Small intestine (tissue), 7 donors: Measurements from ENCODE around the gene IFITM1. TPM values are rescaled to one million over a fixed set of nuclear protein-coding genes. Genes with fewer than 3 reads are reported as not detected.
"Not testable (repeated sequence)": the region's sequence is repeated elsewhere in the genome, so short reads cannot be mapped to it uniquely, and the experiment has no call there.

Source experiments
- DNase-seq, 2 donors: peaks; one replicate each; pipeline versions ENCODE4 v3.0.0 to v3.0.0-alpha.2; 2013
- FAIRE-seq: peaks from 2 replicates; lab custom pipeline; 2012; peaks lifted over from hg19 to GRCh38; lab: Jason Lieb, UNC
- H3K27ac ChIP-seq, 3 donors: one replicate each; pipeline ENCODE4 v1.5.1; 2013; ENCODE audit warnings: low read length in 2 of 3, mild to moderate bottlenecking in 2 of 3, control low read depth in 1 of 3, inconsistent platforms in 1 of 3, low read depth in 1 of 3, moderate library complexity in 1 of 3
- H3K27me3 ChIP-seq, 3 donors: one replicate each; pipeline ENCODE4 v1.6.1; 2013; ENCODE audit warnings: low read length in 3 of 3, inconsistent platforms in 1 of 3; ENCODE audit not compliant: control insufficient read depth in 3 of 3, insufficient read depth in 3 of 3
- H3K36me3 ChIP-seq, 3 donors: one replicate each; pipeline ENCODE4 v1.6.1; 2013; ENCODE audit warnings: low read length in 3 of 3, inconsistent platforms in 1 of 3, low read depth in 1 of 3, mild to moderate bottlenecking in 1 of 3, moderate library complexity in 1 of 3; ENCODE audit not compliant: control insufficient read depth in 3 of 3, insufficient read depth in 2 of 3
- H3K4me1 ChIP-seq, 3 donors: one replicate each; pipeline ENCODE4 v1.6.1; 2013; ENCODE audit warnings: low read length in 2 of 3, inconsistent platforms in 1 of 3, low read depth in 1 of 3, mild to moderate bottlenecking in 1 of 3, moderate library complexity in 1 of 3; ENCODE audit not compliant: control insufficient read depth in 3 of 3, insufficient read depth in 2 of 3
- H3K4me3 ChIP-seq, 3 donors: one replicate each; pipeline ENCODE4 v1.5.1; 2013; ENCODE audit warnings: low read length in 3 of 3, control low read depth in 1 of 3, inconsistent platforms in 1 of 3, low read depth in 1 of 3, mild to moderate bottlenecking in 1 of 3, moderate library complexity in 1 of 3
- H3K9me3 ChIP-seq, 2 donors: one replicate each; pipeline ENCODE4 v1.6.1; 2013; ENCODE audit warnings: low read depth in 1 of 2, low read length in 1 of 2; ENCODE audit not compliant: control insufficient read depth in 2 of 2, insufficient read depth in 1 of 2
- WGBS, 3 donors: extraction: QIAGEN DNeasy Blood & Tissue Kit; methylation state at CpG; one replicate each; pipeline ENCODE4 v1.1.7; 2013; 5-methylcytosine and 5-hydroxymethylcytosine counted together
- polyA plus RNA-seq, 4 donors: library from polyadenylated mRNA; stranded (reverse) in 3 of 4; unstranded in 1 of 4; fragments of 200-250 nt in 3 of 4; fragments of 120-200 nt in 1 of 4; gene quantifications; one replicate each; pipeline versions ENCODE4 v1.2.1 to v1.2.3, GENCODE V29; 2013
- donor health status: healthy with polysubstance abuse.
- donor health status: control.
- donor health status: control.
- donor health status: Bipolar disorder and iron deficiency.
- donor health status: healthy.

Gene IFITM1
- polyA plus RNA-seq, 4 donors = 8.9 to 520 (median 146) TPM

DNA sequence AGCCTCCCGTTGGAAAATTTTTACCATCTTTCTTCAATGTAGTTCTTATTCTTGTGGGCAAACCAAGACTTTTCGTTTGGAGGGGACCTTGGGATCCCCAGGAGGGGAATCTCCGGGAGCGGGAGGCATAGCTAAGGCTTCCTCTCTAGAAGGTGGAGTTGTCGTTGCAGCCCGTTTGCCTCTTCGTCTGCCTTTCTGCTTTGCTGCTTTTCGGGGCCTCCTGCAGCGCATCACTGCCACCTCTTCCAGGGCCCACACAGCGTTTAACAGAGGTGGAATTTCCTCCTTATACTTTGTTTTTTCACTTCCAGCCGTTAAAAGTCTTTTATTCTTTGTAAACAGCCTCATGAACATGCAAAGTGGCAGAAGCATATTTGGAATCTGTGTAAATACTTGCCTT is 10.3 kb downstream of the IFITM1 start:
- no peaks in the 10 kb centered on the region for H3K9me3 ChIP-seq
- DNase-seq (no peak), FAIRE-seq (no peak)
- no peaks in the 10 kb centered on the region for H3K27me3 ChIP-seq
- peaks cover 0 to 3% (median 0%) of the 10 kb centered on the region in 3 donors for H3K36me3 ChIP-seq
- whole genome bisulfite sequencing, 3 donors = 67 to 80% (median 73%) methylated on average over 11 of the region's 11 CpGs
- peaks cover 0 to 38% (median 11%) of the 10 kb centered on the region in 3 donors for H3K4me1 ChIP-seq
- H3K4me3 ChIP-seq = no peak overlapping the region
- peak overlapping the region in 2 of 3 donors; percentile 76 to 79 for H3K27ac ChIP-seq

DNA sequence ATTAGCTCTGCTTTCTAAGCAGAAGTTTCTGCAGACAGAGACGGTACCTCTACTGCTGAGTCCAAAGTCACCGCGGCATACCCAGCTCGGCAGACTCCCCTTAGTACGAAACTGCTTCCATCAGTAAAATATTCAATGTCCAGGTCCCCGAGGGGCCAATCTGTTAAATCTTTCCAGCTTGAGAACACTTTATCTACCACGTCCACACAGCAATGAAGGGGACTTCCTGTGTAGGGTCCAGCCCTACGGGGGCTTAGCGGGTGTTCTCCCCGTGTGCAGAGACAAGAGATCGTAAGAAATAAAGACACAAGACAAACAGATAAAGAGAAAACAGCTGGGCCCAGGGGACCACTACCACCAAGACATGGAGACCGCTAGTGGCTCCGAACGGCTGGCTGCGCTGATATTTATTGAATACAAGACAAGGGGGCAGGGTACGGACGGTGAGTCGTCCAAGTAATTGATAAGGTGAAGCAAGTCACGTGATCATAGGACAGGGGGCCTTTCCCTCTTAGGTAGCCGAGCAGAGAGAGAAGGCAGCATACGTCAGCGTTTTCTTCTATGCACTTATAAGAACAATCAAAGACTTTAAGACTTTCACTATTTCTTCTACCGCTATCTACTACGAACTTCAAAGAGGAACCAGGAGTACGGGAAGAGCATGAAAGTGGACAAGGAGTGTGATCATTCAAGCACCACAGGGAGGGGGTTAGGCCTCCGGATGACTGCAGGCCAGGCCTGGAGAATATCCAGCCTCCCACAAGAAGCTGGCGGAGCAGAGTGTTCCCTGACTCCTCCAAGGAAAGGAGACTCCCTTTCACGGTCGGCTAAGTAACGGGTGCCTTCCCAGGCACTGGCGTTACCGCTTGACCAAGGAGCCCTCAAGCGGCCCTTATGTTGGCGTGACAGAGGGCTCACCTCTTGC is 11.0 kb downstream of the IFITM1 start:
- H3K9me3 ChIP-seq, H3K36me3 ChIP-seq, H3K27me3 ChIP-seq, FAIRE-seq: not testable (repeated sequence)
- Histone ChIP-seq H3K4me1 (peaks cover 0 to 36% (median 11%) of the 10 kb centered on the region in 3 donors), H3K4me3 (peak overlapping the region in 1 of 3 donors; percentile 28), H3K27ac (peak overlapping the region in 2 of 3 donors; percentile 76 to 79)
- 45 to 71% (median 62%) methylated on average over 26 to 31 of the region's 34 CpGs for WGBS, 3 donors
- DNase-seq = peak in 1 of 2 donors; percentile 69

DNA sequence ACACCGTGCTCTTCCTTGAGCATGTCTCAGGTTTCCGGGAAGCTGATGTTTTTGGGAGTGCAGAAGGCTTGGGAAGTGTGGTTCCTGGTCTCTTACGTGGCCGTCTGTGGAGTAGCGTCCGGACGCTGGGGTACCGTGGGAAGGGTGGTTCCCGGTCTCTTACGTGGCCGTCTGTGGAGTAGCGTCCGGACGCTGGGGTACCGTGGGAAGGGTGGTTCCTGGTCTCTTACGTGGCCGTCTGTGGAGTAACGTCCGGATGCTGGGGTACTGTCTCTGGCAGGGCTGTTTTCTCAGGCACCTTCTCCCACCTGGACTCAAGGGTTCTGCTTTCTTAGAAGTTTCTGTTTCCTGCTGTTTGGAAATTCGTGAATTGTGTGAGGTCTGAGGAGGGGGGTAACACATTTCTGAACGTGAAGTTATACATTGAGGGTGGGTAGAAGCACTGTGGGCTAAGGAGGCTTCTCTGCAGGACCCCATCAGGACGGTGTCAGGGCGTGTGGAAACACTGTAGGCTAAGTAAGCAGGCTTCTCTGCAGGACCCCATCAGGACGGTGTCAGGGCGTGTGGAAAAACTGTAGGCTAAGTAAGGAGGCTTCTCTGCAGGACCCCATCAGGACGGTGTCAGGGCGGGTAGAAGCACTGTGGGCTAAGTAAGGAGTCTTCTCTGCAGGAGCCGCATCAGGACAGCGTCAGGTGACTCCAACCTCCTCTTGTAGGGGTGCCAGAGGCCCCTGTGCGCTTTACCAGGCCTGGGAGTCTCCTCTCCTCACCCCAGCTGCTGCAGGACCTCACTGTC is 12.2 kb downstream of the IFITM1 start:
- Histone ChIP-seq H3K27ac (peak overlapping the region; percentile 7 to 87 (median 59)), H3K4me1 (peaks cover 0 to 34% (median 11%) of the 10 kb centered on the region in 3 donors), H3K27me3 (no peaks in the 10 kb centered on the region), H3K9me3 (no peaks in the 10 kb centered on the region), H3K36me3 (no peaks in the 10 kb centered on the region), H3K4me3 (no peak overlapping the region)
- DNase-seq (no peak), FAIRE-seq (no peak)
- 87 to 90% (median 89%) methylated on average over 30 of the region's 30 CpGs for WGBS, 3 donors

DNA sequence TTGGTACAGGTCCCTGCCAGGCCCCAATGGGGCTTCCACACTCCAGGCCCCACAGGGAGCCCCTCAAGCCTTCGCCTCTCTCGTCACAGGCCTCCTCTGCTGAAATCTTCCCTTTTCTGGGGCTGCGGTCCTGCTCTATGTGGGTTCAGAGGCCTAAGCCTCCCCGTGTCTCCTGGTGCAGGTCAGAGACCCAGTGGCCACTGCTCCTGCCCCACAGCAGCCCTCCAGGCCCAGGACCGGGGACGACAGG is 12.7 kb downstream of the IFITM1 start:
- H3K36me3 ChIP-seq = no peaks in the 10 kb centered on the region
- H3K4me3 ChIP-seq = no peak overlapping the region
- peak overlapping the region; percentile 7 to 87 (median 59) for H3K27ac ChIP-seq
- peaks cover 0 to 33% (median 11%) of the 10 kb centered on the region in 3 donors for H3K4me1 ChIP-seq
- H3K9me3 ChIP-seq = no peaks in the 10 kb centered on the region
- no peak for FAIRE-seq
- WGBS, 3 donors = 59 to 83% (median 62%) methylated on average over 6 of the region's 6 CpGs
- no peaks in the 10 kb centered on the region for H3K27me3 ChIP-seq
- DNase-seq = no peak

DNA sequence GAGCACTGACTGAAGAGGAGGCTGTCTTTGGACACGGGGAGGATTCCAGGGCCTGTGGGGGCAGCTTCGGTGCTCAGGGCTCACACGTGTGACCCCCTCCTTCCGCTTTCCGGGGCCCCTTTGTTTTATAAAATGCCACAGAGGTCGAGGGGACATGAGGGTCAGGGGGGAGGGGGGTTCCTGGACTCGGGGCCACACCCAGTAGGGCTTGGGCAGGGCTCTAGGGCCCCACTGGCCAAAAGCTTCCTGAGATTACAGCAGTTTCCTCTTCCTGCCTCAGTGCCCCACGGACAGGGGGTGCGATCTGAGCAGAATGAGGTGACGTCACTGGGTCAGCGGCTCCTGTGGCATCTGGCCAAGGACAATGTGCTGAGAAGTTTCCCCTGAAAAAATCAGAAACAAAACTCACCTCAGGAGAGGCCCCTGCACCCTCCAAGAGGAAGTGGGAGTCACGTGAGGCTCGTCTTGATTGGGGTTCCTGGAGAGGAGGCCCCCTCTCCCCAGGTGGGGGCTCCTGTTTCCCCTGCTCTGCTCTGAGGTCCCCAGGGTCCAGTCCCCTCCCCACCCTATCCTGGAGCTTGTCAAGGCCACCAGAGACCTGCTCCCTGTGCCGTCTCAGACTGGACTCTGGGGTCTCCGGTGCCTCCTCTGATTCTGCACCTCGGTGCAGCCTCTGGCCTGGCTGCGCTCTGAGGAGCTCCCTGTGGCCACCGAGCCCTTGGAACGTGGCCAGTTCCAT is 13.2 kb downstream of the IFITM1 start:
- no peak for FAIRE-seq

DNA sequence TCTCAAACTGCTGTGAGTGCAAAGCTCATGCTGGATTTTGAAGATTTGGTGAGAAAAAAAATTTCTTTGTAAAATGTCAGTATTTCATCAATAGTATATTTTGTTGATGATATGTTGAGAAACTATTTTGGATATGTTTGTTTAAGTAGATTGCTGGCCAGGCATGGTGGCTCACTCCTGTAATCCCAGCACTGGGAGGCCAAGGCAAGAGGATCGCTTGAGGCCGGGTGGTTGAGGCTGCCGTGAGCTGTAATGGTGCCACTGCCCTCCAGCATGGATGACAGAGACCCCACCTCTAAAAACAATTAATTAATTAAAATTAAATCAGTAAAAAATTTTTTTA is 13.7 kb downstream of the IFITM1 start:
- no peaks in the 10 kb centered on the region for H3K27me3 ChIP-seq
- H3K9me3 ChIP-seq = no peaks in the 10 kb centered on the region
- peak overlapping the region in 2 of 3 donors; percentile 59 to 87 for H3K27ac ChIP-seq
- H3K4me1 ChIP-seq = peaks cover 0 to 33% (median 11%) of the 10 kb centered on the region in 3 donors
- WGBS, 3 donors = 96 to 100% (median 98%) methylated on average over 3 of the region's 3 CpGs
- FAIRE-seq (no peak), DNase-seq (no peak)
- H3K36me3 ChIP-seq = no peaks in the 10 kb centered on the region
- H3K4me3 ChIP-seq = no peak overlapping the region

More for the DNA sequence above, 13.2 kb downstream of the IFITM1 start:
- 17 to 32% (median 29%) methylated on average over 19 of the region's 19 CpGs for WGBS, 3 donors
- H3K27me3 ChIP-seq = no peaks in the 10 kb centered on the region
- H3K4me1 ChIP-seq = peaks cover 0 to 33% (median 11%) of the 10 kb centered on the region in 3 donors
- peak; percentile 50 to 80 for DNase-seq
- no peak overlapping the region for H3K4me3 ChIP-seq
- H3K36me3 ChIP-seq = no peaks in the 10 kb centered on the region
- peak overlapping the region; percentile 7 to 87 (median 59) for H3K27ac ChIP-seq
- H3K9me3 ChIP-seq = no peaks in the 10 kb centered on the region

DNA sequence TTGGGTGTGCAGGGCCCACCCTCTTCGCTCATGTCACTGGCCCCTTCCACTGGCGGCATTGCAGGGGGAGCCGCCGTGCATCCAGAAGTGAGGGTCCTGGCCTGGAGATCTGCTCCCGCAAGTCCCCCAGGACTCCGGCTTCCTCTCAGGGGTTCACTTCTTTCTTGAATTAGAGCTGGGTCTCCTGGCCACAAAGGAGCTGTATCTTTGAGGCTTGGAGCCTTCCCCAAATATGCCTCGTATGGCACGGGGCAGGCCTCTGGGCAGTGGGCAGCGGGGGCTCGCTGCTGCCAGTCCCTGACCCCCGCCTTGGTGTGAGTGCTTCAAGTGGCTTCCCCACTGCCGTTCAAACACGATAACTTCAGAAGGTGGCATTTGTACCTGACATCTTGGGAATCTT is 14.2 kb downstream of the IFITM1 start:
- Histone ChIP-seq H3K4me3 (peak overlapping the region in 1 of 3 donors; percentile 2), H3K4me1 (peaks cover 0 to 33% (median 11%) of the 10 kb centered on the region in 3 donors), H3K27ac (no peak overlapping the region), H3K27me3 (no peaks in the 10 kb centered on the region), H3K36me3 (no peaks in the 10 kb centered on the region), H3K9me3 (no peaks in the 10 kb centered on the region)
- FAIRE-seq (no peak), DNase-seq (no peak)
- 97 to 98% (median 98%) methylated on average over 13 of the region's 13 CpGs for WGBS, 3 donors
